Parathyroid adenoma (tissue), 2 donors: Measurements from ENCODE around the gene MYZAP.

ENCODE experiments used
- H2AFZ ChIP-seq: fragments of 300-600 bp; sonication (generic); one replicate; pipeline ENCODE4 v1.7.0; 2017; ENCODE audit warnings: antibody characterized with exemption, mild to moderate bottlenecking
- H3K27ac ChIP-seq: fragments of 300-600 bp; sonication (generic); one replicate; pipeline ENCODE4 v1.7.0; 2017
- H3K27me3 ChIP-seq: fragments of 300-600 bp; sonication (generic); one replicate; pipeline ENCODE4 v1.7.0; 2017; ENCODE audit warnings: low read length; ENCODE audit not compliant: control insufficient read depth, insufficient read depth
- H3K36me3 ChIP-seq: fragments of 300-600 bp; sonication (generic); one replicate; pipeline ENCODE4 v1.7.0; 2017; ENCODE audit warnings: low read length; ENCODE audit not compliant: control insufficient read depth, insufficient read depth
- H3K4me1 ChIP-seq: fragments of 300-600 bp; sonication (generic); one replicate; pipeline ENCODE4 v1.7.0; 2017; ENCODE audit warnings: control low read depth
- H3K4me2 ChIP-seq: fragments of 300-600 bp; sonication (generic); one replicate; pipeline ENCODE4 v1.7.0; 2017; ENCODE audit warnings: low read length
- H3K4me3 ChIP-seq: fragments of 300-600 bp; sonication (generic); one replicate; pipeline ENCODE4 v1.7.0; 2017; ENCODE audit warnings: low read depth, low read length
- H3K79me2 ChIP-seq: fragments of 300-600 bp; sonication (generic); one replicate; pipeline ENCODE4 v1.7.0; 2017; ENCODE audit warnings: control low read depth
- H3K9ac ChIP-seq: fragments of 300-600 bp; sonication (generic); one replicate; pipeline ENCODE4 v1.7.0; 2017; ENCODE audit warnings: mild to moderate bottlenecking
- H3K9me3 ChIP-seq: fragments of 300-600 bp; sonication (generic); one replicate; pipeline ENCODE4 v1.7.0; 2017; ENCODE audit warnings: low read length; ENCODE audit not compliant: control insufficient read depth
- TF ChIP-seq, protein P1 (sequence below): fragments of 300-600 bp; sonication (generic); IDR thresholded peaks from one replicate; pipeline ENCODE4 v1.7.0; 2017; ENCODE audit warnings: antibody characterized with exemption, mild to moderate bottlenecking
- donor health status: primary hyperparathyroidism.

MYZAP gene

DNA sequence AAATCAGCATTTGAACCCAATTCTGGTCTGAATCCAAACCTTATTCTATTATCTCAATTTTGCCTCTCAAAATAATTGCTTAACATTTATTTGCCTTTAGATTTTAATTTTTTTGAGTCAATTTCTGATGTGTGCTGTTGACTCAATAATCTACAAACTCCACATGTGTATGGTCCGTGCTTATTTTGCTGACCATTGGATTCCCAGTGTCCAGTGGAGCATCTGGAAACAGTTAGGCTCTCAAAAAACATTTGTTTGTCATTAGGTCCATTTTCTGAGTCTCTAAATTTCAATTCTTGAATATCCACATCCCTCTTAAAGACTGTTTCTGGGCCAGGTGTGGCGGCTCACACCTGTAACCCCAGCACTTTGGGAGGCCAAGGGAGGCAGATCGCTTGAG lies 19.2 kb upstream of the MYZAP start:
- TF ChIP-seq, protein P1, sequence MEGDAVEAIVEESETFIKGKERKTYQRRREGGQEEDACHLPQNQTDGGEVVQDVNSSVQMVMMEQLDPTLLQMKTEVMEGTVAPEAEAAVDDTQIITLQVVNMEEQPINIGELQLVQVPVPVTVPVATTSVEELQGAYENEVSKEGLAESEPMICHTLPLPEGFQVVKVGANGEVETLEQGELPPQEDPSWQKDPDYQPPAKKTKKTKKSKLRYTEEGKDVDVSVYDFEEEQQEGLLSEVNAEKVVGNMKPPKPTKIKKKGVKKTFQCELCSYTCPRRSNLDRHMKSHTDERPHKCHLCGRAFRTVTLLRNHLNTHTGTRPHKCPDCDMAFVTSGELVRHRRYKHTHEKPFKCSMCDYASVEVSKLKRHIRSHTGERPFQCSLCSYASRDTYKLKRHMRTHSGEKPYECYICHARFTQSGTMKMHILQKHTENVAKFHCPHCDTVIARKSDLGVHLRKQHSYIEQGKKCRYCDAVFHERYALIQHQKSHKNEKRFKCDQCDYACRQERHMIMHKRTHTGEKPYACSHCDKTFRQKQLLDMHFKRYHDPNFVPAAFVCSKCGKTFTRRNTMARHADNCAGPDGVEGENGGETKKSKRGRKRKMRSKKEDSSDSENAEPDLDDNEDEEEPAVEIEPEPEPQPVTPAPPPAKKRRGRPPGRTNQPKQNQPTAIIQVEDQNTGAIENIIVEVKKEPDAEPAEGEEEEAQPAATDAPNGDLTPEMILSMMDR: no peak
- H3K4me3 ChIP-seq: no peak overlapping the region
- no peaks in the 10 kb centered on the region for H3K27me3 ChIP-seq
- H3K9me3 ChIP-seq: no peaks in the 10 kb centered on the region
- no peaks in the 10 kb centered on the region for H3K4me1 ChIP-seq
- no peak overlapping the region for H3K4me2 ChIP-seq
- H3K79me2 ChIP-seq: no peaks in the 10 kb centered on the region
- H3K27ac ChIP-seq: no peak overlapping the region
- no peak overlapping the region for H3K9ac ChIP-seq
- no peaks in the 10 kb centered on the region for H3K36me3 ChIP-seq
- no peak overlapping the region for H2AFZ ChIP-seq

DNA sequence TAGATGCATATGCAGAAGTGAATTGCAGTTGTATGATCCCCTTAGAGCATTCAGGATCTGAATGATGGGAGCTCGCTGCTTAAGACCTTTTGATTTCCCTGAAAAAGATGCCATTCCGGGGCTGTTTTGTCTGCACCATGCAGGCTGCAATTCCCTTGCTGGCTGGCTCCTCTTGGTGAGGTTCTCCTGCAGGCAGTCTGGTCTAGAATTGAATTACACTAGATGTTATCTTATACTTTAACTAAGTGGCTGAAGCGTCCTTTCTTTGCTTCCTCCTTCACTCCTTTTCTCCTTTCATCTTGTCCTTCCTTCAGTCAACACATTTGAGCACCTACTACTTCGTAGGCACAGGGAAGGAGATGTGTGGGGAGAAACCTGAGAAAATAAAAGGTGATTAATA lies 18.6 kb upstream of the MYZAP start:
- H3K27ac ChIP-seq: no peak overlapping the region
- H3K9me3 ChIP-seq: no peaks in the 10 kb centered on the region
- no peak overlapping the region for H3K4me3 ChIP-seq
- no peak overlapping the region for H3K4me2 ChIP-seq
- no peak overlapping the region for H3K9ac ChIP-seq
- no peaks in the 10 kb centered on the region for H3K79me2 ChIP-seq
- H3K4me1 ChIP-seq: no peaks in the 10 kb centered on the region
- no peaks in the 10 kb centered on the region for H3K27me3 ChIP-seq
- H3K36me3 ChIP-seq: no peaks in the 10 kb centered on the region
- no peak overlapping the region for H2AFZ ChIP-seq
- TF ChIP-seq, protein P1: no peak

DNA sequence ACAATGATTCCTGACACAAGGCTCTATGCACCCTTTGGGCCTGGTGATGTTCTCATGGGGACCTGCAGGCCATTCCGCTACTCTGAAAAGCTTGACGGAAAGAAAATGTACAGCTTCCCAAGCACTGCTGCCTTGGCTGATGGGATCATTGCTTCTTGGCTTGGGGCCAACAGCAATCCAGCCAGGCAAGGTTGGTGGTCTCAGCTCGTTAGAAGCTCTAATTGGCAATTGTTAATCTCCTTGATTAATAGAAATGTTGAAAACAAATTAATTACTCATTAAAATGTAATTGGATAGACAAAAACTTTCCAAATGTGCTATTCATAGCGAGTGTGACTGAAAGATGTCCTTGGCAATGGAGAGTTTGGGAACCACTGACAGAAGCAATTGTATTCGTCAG lies 16.3 kb upstream of the MYZAP start:
- Histone ChIP-seq H3K36me3 (no peaks in the 10 kb centered on the region), H3K9ac (no peak overlapping the region), H3K4me1 (no peaks in the 10 kb centered on the region), H3K4me2 (no peak overlapping the region), H3K79me2 (no peaks in the 10 kb centered on the region), H3K27ac (no peak overlapping the region), H3K9me3 (no peaks in the 10 kb centered on the region), H3K27me3 (no peaks in the 10 kb centered on the region), H2AFZ (no peak overlapping the region), H3K4me3 (no peak overlapping the region)
- TF ChIP-seq, protein P1: no peak

DNA sequence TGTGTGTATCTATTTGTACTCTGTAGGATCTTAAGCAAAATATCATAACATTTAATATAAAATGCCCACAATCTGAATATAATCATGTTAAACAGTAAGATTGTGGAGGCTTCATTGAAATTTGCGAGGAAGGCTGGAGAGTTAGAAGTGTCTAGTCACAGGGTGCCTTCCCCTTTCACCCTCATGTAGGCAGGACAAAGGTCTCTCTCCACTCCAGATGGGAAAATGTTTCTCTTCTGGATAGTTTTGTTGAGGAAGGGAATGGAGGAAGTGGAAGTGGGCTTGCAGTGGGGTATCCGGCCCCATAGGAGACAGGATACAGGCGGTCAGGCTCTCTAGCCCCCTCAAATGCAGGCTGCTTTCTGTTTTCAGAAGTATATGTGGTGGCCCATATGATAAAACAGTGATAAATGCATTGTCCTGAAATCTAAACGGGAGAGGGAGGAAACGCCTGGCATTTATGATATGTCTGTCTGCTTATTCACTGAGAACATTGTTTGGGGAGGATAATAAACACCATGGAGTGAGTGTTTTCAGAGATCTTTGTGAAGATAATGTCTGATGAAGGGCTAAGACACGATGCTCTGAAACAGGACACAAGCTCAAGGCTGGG lies 13.3 kb upstream of the MYZAP start:
- no peak overlapping the region for H3K9ac ChIP-seq

DNA sequence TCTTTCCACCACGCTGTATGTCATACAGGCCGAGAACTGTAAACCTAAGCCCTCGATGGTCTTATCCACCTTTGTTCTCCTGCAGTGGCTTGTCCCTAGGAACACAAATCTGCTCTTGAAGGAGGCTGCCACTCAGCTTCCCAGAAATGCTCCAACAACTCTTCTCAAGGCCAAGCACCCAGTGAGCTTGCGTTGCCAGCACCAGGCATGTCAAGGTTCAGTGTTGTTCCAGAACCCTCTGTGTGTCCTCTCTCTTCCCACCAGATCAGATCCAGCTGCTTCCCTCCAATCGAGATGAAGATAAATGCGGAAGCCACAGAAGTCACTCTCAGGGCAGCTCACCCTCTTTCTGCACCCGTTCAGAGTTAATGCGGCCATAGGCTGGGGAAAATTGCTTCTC lies 11.3 kb upstream of the MYZAP start:
- Histone ChIP-seq H2AFZ (no peak overlapping the region), H3K4me1 (no peaks in the 10 kb centered on the region), H3K9ac (no peak overlapping the region), H3K36me3 (no peaks in the 10 kb centered on the region), H3K27ac (no peak overlapping the region), H3K4me2 (no peak overlapping the region), H3K79me2 (no peaks in the 10 kb centered on the region), H3K9me3 (no peaks in the 10 kb centered on the region), H3K4me3 (no peak overlapping the region), H3K27me3 (no peaks in the 10 kb centered on the region)
- TF ChIP-seq, protein P1: no peak

More for the DNA sequence above, 13.3 kb upstream of the MYZAP start:
- Histone ChIP-seq H3K36me3 (no peaks in the 10 kb centered on the region), H3K4me2 (no peak overlapping the region), H3K27me3 (no peaks in the 10 kb centered on the region), H3K4me1 (no peaks in the 10 kb centered on the region), H3K27ac (no peak overlapping the region), H2AFZ (no peak overlapping the region), H3K79me2 (no peaks in the 10 kb centered on the region), H3K9me3 (no peaks in the 10 kb centered on the region), H3K4me3 (no peak overlapping the region)
- TF ChIP-seq, protein P1: no peak
